ENCODE results near the gene TRIM56.
"Not testable (repeated sequence)": the region's sequence is repeated elsewhere in the genome, so short reads cannot be mapped to it uniquely, and the experiment has no call there.

The TRIM56 gene, protein sequence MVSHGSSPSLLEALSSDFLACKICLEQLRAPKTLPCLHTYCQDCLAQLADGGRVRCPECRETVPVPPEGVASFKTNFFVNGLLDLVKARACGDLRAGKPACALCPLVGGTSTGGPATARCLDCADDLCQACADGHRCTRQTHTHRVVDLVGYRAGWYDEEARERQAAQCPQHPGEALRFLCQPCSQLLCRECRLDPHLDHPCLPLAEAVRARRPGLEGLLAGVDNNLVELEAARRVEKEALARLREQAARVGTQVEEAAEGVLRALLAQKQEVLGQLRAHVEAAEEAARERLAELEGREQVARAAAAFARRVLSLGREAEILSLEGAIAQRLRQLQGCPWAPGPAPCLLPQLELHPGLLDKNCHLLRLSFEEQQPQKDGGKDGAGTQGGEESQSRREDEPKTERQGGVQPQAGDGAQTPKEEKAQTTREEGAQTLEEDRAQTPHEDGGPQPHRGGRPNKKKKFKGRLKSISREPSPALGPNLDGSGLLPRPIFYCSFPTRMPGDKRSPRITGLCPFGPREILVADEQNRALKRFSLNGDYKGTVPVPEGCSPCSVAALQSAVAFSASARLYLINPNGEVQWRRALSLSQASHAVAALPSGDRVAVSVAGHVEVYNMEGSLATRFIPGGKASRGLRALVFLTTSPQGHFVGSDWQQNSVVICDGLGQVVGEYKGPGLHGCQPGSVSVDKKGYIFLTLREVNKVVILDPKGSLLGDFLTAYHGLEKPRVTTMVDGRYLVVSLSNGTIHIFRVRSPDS

DNA sequence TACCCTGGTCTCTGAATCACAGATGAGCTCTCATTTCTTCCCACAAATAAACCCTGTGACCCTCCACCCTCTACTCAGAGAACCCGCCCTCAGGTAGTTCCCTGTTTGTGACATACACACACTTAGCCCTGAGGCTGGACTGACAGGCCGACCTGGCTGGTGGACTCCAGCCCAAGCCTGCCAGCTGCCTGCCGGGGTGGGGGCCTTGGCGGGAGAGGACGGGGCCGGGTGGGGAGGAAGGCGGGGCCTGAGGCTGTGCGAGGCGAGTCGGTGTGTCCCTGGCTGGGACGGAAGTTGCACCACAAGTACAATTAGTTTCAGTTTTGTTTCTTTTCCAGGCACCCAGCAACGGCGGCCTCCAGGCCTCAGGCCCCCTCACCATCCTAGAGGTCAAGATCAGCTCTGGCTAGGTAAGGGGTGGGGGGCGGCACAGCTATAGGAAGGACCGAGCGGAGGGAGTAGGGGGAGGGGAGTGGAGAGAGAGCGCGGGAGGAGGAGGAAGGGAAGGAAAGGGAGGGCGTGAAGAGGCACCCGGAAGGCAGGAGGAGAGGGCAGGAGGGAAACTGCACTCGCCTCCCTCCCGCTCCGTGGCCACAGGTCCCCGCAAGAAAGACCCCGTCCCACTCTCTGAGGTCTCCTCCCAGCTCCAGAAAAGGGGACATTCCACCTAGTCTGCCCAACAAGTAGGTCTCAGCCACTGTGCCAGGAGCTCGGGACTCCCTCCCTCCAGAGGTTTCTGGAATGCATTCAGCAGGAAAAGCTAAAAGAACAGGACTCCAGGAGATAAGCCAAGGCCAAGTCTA is at the start of gene TRIM56:
TRIM56 (plus strand) TSS at position 320 of the 803 bp plus-strand sequence. CDS start 1,832 bp downstream, outside the sequence.
- peak; percentile 70 for DNase-seq (ENCODE audit: low spot score)

- no peak for DNase-seq (ENCODE audit: low spot score)
These were observed 49.3 kb upstream of the TRIM56 start for GRCh38 chr7:101035941-101036340.

DNA sequence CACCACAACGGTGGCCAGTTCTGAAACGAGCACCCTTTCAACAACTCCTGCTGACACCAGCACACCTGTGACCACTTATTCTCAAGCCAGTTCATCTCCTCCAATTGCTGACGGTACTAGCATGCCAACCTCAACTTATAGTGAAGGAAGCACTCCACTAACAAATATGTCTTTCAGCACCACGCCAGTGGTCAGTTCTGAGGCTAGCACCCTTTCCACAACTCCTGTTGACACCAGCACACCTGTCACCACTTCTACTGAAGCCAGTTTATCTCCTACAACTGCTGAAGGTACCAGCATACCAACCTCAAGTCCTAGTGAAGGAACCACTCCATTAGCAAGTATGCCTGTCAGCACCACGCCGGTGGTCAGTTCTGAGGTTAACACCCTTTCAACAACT is 44.0 kb upstream of the TRIM56 start:
- not testable (repeated sequence) for DNase-seq (ENCODE audit: low spot score)

DNA sequence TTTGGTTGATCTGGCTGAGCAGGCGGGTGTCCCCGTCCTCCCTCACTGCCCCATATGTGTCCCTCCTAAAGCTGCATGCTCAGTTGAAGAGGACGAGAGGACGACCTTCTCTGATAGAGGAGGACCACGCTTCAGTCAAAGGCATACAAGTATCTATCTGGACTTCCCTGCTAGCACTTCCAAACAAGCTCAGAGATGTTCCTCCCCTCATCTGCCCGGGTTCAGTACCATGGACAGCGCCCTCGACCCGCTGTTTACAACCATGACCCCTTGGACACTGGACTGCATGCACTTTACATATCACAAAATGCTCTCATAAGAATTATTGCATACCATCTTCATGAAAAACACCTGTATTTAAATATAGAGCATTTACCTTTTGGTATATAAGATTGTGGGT is 26.9 kb upstream of the TRIM56 start:
- peak; percentile 35 for DNase-seq (ENCODE audit: low spot score)

DNA sequence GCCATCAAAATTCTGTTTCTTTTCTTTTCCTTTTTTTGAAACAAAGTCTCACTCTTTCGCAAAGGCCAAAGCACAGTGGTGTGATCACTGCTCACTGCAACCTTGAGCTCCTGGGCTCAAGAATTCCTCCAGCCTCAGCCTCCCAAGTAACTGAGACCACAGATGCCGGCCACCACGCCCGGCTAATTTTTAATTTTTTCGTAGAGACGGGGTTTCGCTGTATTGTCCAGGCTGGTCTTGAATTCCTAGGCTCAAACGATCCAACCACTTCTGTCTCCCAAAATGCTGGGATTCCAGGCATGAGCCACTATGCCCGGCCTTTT is 25.7 kb upstream of the TRIM56 start:
- no peak for DNase-seq (ENCODE audit: low spot score)

GRCh38 chr7:101060992-101061391 is 24.3 kb upstream of the TRIM56 start:
- no peak for DNase-seq (ENCODE audit: low spot score)

- DNase-seq (ENCODE audit: low spot score): not testable (repeated sequence)
These were observed 21.1 kb upstream of the TRIM56 start for GRCh38 chr7:101064176-101064550.

GRCh38 chr7:101065162-101065561 is 20.1 kb upstream of the TRIM56 start:
- not testable (repeated sequence) for DNase-seq (ENCODE audit: low spot score)

- DNase-seq (ENCODE audit: low spot score): no peak
These were observed 19.0 kb upstream of the TRIM56 start for GRCh38 chr7:101066141-101066832.

GRCh38 chr7:101066833-101067177 is 18.5 kb upstream of the TRIM56 start:
- no peak for DNase-seq (ENCODE audit: low spot score)

DNA sequence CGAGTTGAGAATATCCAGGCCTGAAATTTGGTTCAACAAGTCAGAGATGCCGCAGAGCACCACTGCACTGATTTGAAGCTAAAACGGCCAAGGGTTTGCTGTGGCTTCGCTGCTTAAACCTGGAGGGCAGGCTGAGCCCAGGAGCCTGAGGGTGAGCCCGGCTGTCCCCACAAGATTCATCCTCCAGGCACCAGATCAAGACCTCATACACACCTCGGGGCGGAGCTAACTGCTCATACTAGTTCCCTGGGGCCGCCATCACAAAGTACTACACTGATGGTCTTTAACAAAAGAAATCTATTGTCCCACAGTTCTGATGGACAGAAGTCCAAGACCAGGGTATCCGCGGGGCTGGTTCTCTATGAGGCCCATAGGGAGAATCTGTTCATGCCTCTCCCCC is 16.9 kb upstream of the TRIM56 start:
- no peak for DNase-seq (ENCODE audit: low spot score)

DNA sequence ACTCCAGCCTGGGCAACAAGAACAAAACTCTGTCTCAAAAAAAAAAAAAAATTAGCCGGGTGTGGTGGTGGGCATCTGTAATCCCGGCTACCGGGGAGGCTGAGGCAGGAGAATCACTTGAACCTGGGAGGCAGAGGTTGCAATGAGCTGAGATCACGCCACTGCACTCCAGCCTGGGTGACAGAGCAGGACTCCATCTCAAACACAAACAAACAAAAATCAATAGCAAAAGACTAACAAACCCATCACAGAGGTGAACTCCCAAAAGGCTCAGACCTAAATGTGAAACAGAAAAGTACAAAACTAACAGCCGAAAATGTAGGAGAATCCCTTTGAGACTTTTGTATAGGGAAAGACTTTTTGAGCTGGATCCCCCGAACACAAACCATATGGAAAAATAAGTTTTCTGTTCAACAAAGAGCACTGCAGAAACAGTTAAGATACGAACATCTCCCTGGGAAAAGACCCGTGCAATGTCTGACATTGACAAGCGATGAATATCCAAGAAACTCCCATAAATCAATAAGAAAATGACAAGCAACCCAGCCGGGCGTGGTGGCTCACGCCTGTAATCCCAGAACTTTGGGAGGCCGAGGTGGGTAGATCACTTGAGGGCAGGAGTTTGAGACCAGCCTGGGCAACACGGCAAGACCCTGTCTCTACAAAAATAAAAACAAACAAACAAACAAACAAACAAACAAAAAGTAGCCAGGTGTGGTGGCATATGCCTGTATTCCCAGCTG is 13.7 kb upstream of the TRIM56 start:
- DNase-seq (ENCODE audit: low spot score): not testable (repeated sequence)

GRCh38 chr7:101075646-101076045 is 9.6 kb upstream of the TRIM56 start:
- no peak for DNase-seq (ENCODE audit: low spot score)

- not testable (repeated sequence) for DNase-seq (ENCODE audit: low spot score)
These were observed 9.1 kb upstream of the TRIM56 start for GRCh38 chr7:101076183-101076582.

DNA sequence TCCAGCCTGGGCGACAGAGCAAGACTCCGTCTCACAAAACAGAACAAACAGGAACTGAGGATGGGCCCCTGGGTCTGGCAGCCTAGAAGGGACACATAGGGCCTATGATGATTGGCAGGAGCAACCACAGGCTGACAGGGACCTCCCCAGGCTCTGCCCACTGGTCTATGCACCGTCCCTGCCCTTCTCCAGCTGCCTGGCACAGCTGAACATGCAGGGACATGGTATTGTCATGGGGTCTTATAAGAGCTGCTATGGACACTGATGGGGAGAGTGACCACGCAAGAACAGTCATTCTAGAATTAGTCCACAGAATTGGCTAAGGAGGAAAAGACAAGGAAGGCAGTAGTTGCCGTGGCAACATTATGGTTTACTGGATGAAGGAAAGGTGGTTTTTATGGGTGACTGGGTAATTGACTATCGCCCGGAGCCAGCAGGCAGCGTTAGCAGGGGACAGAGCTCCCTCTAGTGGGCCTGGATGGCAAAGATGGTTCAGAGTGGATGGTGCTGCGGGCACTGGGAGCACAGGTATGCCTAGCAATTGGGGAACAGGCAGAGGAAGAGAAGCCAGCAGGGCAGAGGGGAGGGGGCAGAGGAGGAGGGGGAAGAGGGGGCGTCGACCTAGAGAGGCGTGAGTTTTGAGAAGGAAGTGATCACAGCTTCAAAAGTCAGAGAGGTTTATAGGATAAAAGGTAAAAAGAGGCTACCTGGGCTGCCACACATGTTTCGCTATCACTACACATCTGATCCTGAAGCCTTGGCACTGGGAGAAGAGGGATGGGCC is 7.8 kb upstream of the TRIM56 start:
- DNase-seq (ENCODE audit: low spot score): peak; percentile 86

DNA sequence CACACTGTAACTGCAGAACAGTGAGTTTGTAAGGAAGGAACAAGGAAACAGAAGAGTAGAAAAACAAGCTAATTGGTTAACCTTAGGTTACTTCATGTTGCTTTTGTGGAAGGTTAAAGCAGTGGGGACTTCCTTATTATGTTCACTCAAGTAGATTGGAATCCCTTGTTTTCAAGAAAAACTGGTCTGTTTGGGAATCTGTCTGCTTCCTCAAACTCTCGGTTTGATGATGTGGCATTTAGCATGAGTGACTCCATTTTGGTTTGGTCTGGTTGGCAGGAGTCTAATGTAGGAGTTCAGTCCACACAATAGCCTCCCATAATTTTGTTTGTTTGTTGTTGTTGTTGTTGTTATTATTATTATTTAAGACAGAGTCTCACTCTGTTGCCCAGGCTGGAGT is 3.8 kb upstream of the TRIM56 start:
- no peak for DNase-seq (ENCODE audit: low spot score)

- no peak for DNase-seq (ENCODE audit: low spot score)
These were observed 468 bp upstream of the TRIM56 start for GRCh38 chr7:101084865-101085161.

DNA sequence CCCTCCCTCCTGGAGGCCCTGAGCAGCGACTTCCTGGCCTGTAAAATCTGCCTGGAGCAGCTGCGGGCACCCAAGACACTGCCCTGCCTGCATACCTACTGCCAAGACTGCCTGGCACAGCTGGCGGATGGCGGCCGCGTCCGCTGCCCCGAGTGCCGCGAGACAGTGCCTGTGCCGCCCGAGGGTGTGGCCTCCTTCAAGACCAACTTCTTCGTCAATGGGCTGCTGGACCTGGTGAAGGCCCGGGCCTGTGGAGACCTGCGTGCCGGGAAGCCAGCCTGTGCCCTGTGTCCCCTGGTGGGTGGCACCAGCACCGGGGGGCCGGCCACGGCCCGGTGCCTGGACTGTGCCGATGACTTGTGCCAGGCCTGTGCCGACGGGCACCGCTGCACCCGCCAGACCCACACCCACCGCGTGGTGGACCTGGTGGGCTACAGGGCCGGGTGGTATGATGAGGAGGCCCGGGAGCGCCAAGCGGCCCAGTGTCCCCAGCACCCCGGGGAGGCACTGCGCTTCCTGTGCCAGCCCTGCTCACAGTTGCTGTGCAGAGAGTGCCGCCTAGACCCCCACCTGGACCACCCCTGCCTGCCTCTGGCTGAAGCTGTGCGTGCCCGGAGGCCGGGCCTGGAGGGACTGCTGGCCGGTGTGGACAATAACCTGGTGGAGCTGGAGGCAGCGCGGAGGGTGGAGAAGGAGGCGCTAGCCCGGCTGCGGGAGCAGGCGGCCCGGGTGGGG is 2.2 kb downstream of the TRIM56 start:
- no peak for DNase-seq (ENCODE audit: low spot score)

DNA sequence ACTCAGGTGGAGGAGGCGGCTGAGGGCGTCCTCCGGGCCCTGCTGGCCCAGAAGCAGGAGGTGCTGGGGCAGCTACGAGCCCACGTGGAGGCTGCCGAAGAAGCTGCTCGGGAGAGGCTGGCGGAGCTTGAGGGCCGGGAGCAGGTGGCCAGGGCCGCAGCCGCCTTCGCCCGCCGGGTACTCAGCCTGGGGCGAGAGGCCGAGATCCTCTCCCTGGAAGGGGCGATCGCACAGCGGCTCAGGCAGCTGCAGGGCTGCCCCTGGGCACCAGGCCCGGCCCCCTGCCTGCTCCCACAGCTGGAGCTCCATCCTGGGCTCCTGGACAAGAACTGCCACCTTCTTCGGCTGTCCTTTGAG is 2.8 kb downstream of the TRIM56 start:
- DNase-seq (ENCODE audit: low spot score): no peak

DNA sequence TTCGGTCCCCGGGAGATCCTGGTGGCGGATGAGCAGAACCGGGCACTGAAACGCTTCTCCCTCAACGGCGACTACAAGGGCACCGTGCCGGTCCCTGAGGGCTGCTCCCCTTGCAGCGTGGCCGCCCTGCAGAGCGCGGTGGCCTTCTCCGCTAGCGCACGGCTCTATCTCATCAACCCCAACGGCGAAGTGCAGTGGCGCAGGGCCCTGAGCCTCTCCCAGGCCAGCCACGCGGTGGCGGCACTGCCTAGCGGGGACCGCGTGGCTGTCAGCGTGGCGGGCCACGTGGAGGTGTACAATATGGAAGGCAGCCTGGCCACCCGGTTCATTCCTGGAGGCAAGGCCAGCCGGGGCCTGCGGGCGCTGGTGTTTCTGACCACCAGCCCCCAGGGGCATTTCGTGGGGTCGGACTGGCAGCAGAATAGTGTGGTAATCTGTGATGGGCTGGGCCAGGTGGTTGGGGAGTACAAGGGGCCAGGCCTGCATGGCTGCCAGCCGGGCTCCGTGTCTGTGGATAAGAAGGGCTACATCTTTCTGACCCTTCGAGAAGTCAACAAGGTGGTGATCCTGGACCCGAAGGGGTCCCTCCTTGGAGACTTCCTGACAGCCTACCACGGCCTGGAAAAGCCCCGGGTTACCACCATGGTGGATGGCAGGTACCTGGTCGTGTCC is 3.7 kb downstream of the TRIM56 start:
- DNase-seq (ENCODE audit: low spot score): no peak

Data from CD4-positive, alpha-beta T cell treated with Interleukin-15 for 4 hours (primary cell).